ENCODE data around the gene F7.

- TF ChIP-seq EZH2 (IDR thresholded peaks at IDR 0.05; ENCODE audit: insufficient read depth, poor library complexity, severe bottlenecking) (no peak), EZH2phosphoT487 (IDR thresholded peaks at IDR 0.05; ENCODE audit: insufficient read depth, low read depth) (no peak)
Measured at GRCh38 chr13:113059891-113060290, 45.7 kb upstream of the F7 start.
